GM18505 (cell line): Measurements from ENCODE around the gene ELOB.

Experiments
- ATAC-seq: cut with Tn5 transposase; IDR thresholded peaks from one replicate; pipeline ENCODE4 v1.9.1; 2021; ENCODE audit not compliant: unreplicated experiment
- POLR2A ChIP-seq: IDR thresholded peaks from 4 replicates; pipeline ENCODE4 v1.6.1; 2011; ENCODE audit warnings: borderline replicate concordance; ENCODE audit not compliant: insufficient read depth, insufficient read length; ENCODE audit errors: extremely low read depth

ELOB gene

GRCh38 chr16:2745116-2745890, 31.8 kb downstream of the ELOB start:
- no peak for TF ChIP-seq POLR2A
- ATAC-seq = no peak

- no peak for ATAC-seq
- no peak for TF ChIP-seq POLR2A
These were observed 32.4 kb downstream of the ELOB start for GRCh38 chr16:2744711-2745110.

DNA sequence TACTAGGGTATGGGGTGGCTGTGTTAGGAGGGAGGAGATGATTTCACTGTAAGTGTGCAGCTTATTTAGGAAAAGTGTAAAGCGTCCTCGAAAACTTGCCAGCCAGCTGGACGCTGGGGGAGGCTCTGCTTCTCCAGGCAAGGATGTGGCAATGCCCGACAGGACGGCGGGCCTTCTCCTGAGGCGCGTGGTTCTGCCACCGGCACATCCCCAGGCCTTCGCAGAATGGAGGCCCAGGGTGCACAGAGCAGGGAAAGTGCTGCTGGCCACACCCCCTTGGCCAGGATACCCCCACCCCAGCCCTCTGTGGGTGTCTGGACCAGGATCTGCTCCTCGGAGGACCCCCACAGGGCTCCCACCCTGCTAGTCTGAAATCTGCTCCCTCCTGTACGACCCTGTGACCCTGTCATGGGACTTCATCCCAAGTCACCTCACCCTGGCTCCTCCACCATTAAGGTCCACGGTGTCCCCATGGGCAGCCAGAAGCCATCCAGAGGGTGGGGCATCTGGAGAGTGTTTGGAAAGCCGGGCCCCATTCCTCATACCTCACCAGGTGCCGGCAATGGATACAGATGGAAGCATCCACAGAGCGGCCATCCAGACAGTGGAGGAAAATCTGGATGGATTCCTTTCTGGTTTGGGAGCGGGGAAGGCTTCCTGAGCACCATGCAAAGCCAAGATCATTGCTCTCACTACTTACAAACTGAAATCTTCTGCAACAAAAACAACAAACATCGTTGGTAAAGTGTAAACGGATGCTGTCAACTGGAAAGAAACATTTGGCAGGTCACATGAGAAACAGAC, 33.9 kb downstream of the ELOB start:
- no peak for ATAC-seq
- no peak for TF ChIP-seq POLR2A

DNA sequence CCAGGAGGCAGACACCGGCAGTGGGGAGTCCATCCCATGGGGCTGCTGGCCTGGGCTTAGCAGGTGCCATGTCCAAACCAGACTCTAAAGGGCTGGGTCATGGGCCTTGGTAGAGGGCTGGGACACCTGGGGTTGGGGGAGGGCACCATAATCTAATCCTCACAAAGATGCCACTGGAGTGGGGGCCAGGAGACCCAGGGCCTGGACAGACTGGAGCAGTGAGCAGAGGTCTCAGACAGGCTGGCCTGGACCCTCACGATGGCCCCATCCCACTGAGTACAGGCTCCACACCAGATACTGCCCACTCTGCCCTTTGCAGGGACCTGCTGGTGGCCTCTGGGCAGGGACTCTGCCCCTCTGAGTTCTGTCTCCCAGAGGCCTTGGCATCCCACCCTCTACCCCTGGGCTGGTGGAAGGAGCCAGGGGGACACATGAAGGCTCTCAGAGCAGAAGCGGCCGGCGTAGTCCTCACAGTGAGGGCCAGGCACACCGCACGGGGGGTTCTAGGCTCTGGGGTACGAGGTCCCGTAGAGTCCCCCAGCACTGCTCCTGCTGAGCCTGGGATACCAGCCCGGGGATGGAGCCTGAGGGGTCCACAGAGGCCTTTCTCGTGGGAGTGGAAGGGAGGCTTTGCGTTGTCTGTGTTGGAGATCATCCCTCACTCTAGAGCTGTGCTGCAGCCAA, 34.6 kb downstream of the ELOB start:
- TF ChIP-seq POLR2A = no peak
- ATAC-seq = no peak

- TF ChIP-seq POLR2A = no peak
- ATAC-seq = no peak
These were observed 35.9 kb downstream of the ELOB start for GRCh38 chr16:2741168-2741567.

DNA sequence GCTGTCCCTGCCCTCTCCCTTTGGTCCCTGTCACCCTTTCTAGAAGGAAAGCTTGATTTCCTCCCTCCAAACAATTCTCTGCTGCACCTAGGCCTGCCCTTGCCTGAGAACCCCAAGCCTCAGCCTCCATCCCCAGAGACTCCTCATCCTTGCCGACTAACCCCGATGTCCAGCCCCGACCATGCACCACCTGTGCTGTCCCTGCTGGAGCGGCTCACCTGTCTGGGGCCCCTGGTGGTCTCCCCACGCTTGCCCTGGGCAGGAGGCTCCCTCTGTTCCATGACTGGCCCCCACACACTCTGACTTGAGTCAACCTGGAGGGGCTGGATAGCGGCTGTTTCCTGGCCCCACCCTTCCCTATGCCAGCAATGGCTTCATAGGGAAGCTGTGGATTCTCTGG, 36.6 kb downstream of the ELOB start:
- no peak for ATAC-seq
- no peak for TF ChIP-seq POLR2A

DNA sequence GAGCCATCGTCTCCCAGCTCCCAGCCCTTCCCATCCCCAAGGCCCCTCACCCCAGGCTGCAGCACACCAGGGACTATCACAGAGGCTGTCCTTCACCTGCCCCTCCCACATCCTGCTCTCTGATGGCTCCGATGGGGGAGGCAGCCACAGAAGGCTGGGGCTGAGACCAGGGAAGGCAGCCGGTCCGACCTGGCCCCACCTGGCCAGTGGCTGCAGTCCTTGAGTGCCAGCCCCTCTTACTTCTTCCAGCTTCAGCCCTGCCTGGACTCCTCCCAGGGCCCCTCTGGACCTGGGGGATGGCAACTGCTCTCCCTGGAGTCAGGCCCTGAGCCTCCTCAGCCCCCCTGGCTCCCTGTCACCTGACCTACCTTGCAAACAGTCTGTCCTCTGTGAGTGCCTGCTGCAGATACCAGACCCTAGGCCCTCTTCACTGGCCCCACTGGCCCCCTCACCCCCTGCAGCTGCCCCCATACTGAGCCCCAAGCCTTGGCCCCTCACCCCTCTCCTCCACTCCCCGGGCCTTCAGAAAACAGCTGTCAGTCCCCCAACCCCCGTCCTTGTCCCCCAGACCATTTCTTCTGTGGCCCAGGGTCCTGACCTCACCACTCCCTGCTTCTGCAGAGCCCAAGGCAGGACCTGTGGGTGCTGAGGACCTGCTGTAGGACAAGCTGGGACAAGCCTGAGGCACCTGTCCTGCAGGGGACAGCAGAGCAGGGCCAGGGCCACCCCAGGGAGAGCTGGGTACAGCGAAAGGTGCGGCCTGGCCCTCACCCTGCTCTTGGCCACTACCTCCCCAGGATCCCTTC, 37.3 kb downstream of the ELOB start:
- no peak for ATAC-seq
- no peak for TF ChIP-seq POLR2A

DNA sequence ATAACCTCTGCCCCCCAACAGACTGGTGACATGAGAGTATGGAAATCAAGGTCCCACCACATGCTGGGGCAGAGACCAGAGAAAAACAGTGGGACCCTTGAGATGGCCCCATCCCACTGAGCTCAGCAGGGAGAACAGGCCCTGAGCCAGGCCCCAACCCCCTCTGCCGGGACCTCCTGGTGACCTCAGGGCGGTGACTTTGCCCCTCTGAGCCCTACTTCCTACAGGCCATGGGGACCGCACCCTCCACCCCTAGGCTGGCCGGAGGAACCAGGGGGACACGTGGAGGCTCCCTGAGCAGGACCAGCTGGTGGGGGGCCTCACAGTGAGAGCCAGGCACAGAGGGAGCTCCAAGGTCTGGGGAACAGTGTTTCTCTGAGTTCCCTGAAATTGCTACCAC, 38.5 kb downstream of the ELOB start:
- no peak for TF ChIP-seq POLR2A
- no peak for ATAC-seq

DNA sequence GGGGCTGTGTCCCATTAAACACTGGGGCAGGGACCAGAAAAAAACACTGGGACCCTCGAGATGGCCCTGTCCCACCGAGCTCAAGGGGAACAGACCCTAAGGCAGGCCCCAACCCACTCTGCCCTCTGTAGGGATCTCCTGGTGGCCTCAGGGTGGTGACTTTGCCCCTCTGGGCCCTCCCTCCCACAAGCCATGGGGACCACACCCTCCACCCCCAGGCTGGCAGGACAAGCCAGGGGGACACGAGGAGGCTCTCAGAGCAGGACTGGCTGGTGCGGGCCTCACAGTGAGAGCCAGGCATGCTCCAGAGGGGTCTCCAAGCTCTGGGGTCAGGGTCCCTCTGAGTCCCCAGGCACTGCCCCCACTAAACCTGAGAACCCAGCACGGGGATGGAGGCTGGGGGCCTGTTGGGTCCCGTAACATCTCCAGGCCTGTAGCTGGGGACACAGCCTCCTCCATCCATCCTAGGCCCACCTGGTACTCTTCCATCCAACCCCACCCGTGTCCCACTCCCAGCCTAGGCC, 39.1 kb downstream of the ELOB start:
- no peak for TF ChIP-seq POLR2A

GRCh38 chr16:2737238-2737605, 39.9 kb downstream of the ELOB start:
- ATAC-seq = no peak
- TF ChIP-seq POLR2A = no peak

More for the DNA sequence above, 39.1 kb downstream of the ELOB start:
- ATAC-seq = no peak

DNA sequence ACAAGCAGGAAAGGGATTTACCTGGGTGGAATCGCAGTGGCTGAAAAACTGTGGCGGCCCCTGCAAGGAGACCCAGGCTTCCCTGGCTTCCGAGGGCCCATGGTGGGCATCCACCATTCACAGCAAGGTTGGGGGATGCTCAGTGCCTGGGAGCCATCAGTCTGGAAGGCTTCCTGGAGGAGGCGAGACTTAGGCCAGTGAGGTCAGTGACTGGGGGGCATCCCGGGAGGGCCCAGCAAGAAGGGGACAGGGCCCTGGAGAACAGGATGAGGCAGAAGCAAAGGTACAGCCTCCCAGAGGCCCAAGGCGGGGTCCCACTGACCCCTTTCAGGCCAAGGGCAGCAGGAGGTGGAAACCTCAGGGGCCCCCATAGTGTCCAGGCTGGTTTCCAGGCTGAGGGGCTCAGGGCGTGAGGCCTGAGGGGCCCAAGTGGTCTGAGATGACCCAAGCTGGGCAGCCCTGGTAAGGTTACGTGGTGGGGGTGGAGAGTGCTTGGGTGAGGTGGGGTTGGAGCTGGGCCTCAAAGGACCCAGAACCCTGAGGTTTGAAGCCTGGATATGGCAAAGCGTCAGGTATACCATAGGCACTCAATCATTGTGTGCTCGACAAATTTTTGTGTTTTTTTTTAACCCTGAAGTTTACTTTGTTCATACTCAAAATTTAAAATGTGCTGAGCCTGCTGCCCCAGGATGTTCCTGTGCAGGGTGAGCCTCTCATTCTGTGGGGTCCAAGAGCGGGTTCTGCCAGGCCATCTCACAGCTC, 40.4 kb downstream of the ELOB start:
- TF ChIP-seq POLR2A = no peak
- no peak for ATAC-seq
